WTC11 (cell line): Measurements from ENCODE around the gene ROBO1. TPM values are rescaled to one million over a fixed set of nuclear protein-coding genes. Genes with fewer than 3 reads are reported as not detected.
A peak's percentile ranks its signal among the peaks of the same experiment; 100 is the strongest.

ENCODE experiments used
- ATAC-seq: fragments of 200-7000 bp; cut with Tn5 transposase; 2 replicates; pipeline ENCODE4 v1.10.0; 2021; ENCODE audit warnings: mild to moderate bottlenecking, moderate library complexity
- CTCF ChIA-PET: fragments of 300-600 bp; sonication (Branson Sonifier 250); formaldehyde crosslinking; loops from one replicate; lab custom pipeline; 2021; ENCODE audit warnings: antibody characterized with exemption; lab: Charles Lee
- POLR2A ChIA-PET: fragments of 350-600 bp; sonication (Branson Sonifier 250); formaldehyde crosslinking; loops from one replicate; lab custom pipeline; 2021; ENCODE audit warnings: antibody characterized with exemption; lab: Charles Lee
- DNase-seq: peaks from one replicate; pipeline ENCODE4 v3.0.0; 2021; ENCODE audit warnings: low spot score
- H3K27ac Mint-ChIP-seq: 2 replicates; pipeline ENCODE4 v1.8.0; 2021; ENCODE audit warnings: mixed read lengths
- H3K27me3 Mint-ChIP-seq: 2 replicates; pipeline ENCODE4 v1.8.0; 2021; ENCODE audit warnings: low read depth, mild to moderate bottlenecking, moderate library complexity, mixed read lengths
- H3K36me3 Mint-ChIP-seq: 2 replicates; pipeline ENCODE4 v1.8.0; 2021; ENCODE audit warnings: mixed read lengths
- H3K4me1 Mint-ChIP-seq: 2 replicates; pipeline ENCODE4 v1.8.0; 2022; ENCODE audit warnings: mixed read lengths
- H3K4me3 Mint-ChIP-seq: 2 replicates; pipeline ENCODE4 v1.8.0; 2021; ENCODE audit warnings: mild to moderate bottlenecking, moderate library complexity, mixed read lengths
- H3K9me3 Mint-ChIP-seq: 2 replicates; pipeline ENCODE4 v1.8.0; 2021; ENCODE audit warnings: mixed read lengths
- ATF1 ChIP-seq: sonication (generic); formaldehyde crosslinking; IDR thresholded peaks from 2 replicates; pipeline ENCODE4 v1.8.1; 2023; ENCODE audit warnings: mild to moderate bottlenecking, moderate library complexity, missing genetic modification reagents
- ATF3 ChIP-seq: sonication (generic); formaldehyde crosslinking; conservative IDR thresholded peaks from 2 replicates; pipeline ENCODE4 v1.8.1; 2022; ENCODE audit warnings: mild to moderate bottlenecking, missing genetic modification reagents
- CREB1 ChIP-seq: sonication (generic); formaldehyde crosslinking; IDR thresholded peaks from 2 replicates; pipeline ENCODE4 v1.8.0; 2023; ENCODE audit warnings: mild to moderate bottlenecking, missing genetic modification reagents
- E2F5 ChIP-seq: sonication (generic); formaldehyde crosslinking; IDR thresholded peaks from 2 replicates; pipeline ENCODE4 v1.8.1; 2022; ENCODE audit warnings: mild to moderate bottlenecking, moderate library complexity, missing genetic modification reagents
- ELF4 ChIP-seq: sonication (generic); formaldehyde crosslinking; IDR thresholded peaks from 2 replicates; pipeline ENCODE4 v1.8.1; 2022; ENCODE audit warnings: low read depth, mild to moderate bottlenecking, moderate library complexity, missing genetic modification reagents
- ESRRA ChIP-seq: sonication (generic); formaldehyde crosslinking; IDR thresholded peaks from 2 replicates; pipeline ENCODE4 v1.8.1; 2022; ENCODE audit warnings: mild to moderate bottlenecking, missing genetic modification reagents, borderline replicate concordance
- FOXJ3 ChIP-seq: sonication (generic); formaldehyde crosslinking; IDR thresholded peaks from 2 replicates; pipeline ENCODE4 v1.9.0; 2021; ENCODE audit warnings: missing genetic modification reagents, mild to moderate bottlenecking, borderline replicate concordance
- FOXK1 ChIP-seq: sonication (generic); formaldehyde crosslinking; IDR thresholded peaks from 2 replicates; pipeline ENCODE4 v1.8.0; 2022; ENCODE audit warnings: mild to moderate bottlenecking, moderate library complexity, missing genetic modification reagents
- JAZF1 ChIP-seq: fragments of 250-450 bp; sonication (Bioruptor Pico); IDR thresholded peaks from 2 replicates; pipeline ENCODE4 v1.9.0; 2021; ENCODE audit warnings: moderate library complexity, mild to moderate bottlenecking, inconsistent platforms
- JUN ChIP-seq: sonication (generic); formaldehyde crosslinking; IDR thresholded peaks from 2 replicates; pipeline ENCODE4 v1.8.0; 2023; ENCODE audit warnings: mild to moderate bottlenecking, missing genetic modification reagents
- MLX ChIP-seq: sonication (generic); formaldehyde crosslinking; IDR thresholded peaks from 2 replicates; pipeline ENCODE4 v1.8.1; 2023; ENCODE audit warnings: mild to moderate bottlenecking, missing genetic modification reagents, moderate library complexity
- MYBL2 ChIP-seq: sonication (generic); formaldehyde crosslinking; IDR thresholded peaks from 2 replicates; pipeline ENCODE4 v1.8.1; 2023; ENCODE audit warnings: mild to moderate bottlenecking, moderate library complexity, missing genetic modification reagents
- USF2 ChIP-seq: sonication (generic); formaldehyde crosslinking; IDR thresholded peaks from 2 replicates; pipeline ENCODE4 v1.8.1; 2023; ENCODE audit warnings: mild to moderate bottlenecking, missing genetic modification reagents, moderate library complexity
- ZBTB21 ChIP-seq: sonication (generic); formaldehyde crosslinking; IDR thresholded peaks from 2 replicates; pipeline ENCODE4 v1.8.1; 2023; ENCODE audit warnings: mild to moderate bottlenecking, missing genetic modification reagents, borderline replicate concordance
- ZNF121 ChIP-seq: sonication (generic); formaldehyde crosslinking; IDR thresholded peaks from 2 replicates; pipeline ENCODE4 v1.8.0; 2023; ENCODE audit warnings: missing genetic modification reagents
- ZNF317 ChIP-seq: sonication (generic); formaldehyde crosslinking; IDR thresholded peaks from 2 replicates; pipeline ENCODE4 v1.8.1; 2023; ENCODE audit warnings: low read depth, mild to moderate bottlenecking, moderate library complexity, missing genetic modification reagents, borderline replicate concordance
- ZNF416 ChIP-seq: fragments of 250-450 bp; sonication (Bioruptor Pico); IDR thresholded peaks from 2 replicates; pipeline ENCODE4 v1.9.0; 2021; ENCODE audit warnings: mild to moderate bottlenecking, inconsistent platforms
- ZNF423 ChIP-seq: fragments of 250-450 bp; sonication (Bioruptor Pico); IDR thresholded peaks from 2 replicates; pipeline ENCODE4 v2.1.2; 2022; ENCODE audit warnings: mild to moderate bottlenecking, moderate library complexity
- ZNF671 ChIP-seq: fragments of 250-450 bp; sonication (Bioruptor Pico); IDR thresholded peaks from 2 replicates; pipeline ENCODE4 v1.8.0; 2021; ENCODE audit warnings: mild to moderate bottlenecking
- total RNA-seq: library from RNA; stranded (reverse); gene quantifications from 3 replicates; pipeline ENCODE4 v1.2.3, GENCODE V29; 2021
- TF ChIP-seq, protein P1 (sequence below): fragments of 250-450 bp; sonication (Bioruptor Pico); IDR thresholded peaks from 2 replicates; pipeline ENCODE4 v1.9.0; 2021; ENCODE audit warnings: moderate library complexity, mild to moderate bottlenecking, inconsistent platforms, borderline replicate concordance
- TF ChIP-seq, protein P2 (sequence below): sonication (generic); formaldehyde crosslinking; IDR thresholded peaks from 2 replicates; pipeline ENCODE4 v1.8.1; 2023; ENCODE audit warnings: mild to moderate bottlenecking, moderate library complexity, missing genetic modification reagents

ROBO1 gene
- total RNA-seq, 1 experiment from 2014 or later: 90.9 TPM

DNA sequence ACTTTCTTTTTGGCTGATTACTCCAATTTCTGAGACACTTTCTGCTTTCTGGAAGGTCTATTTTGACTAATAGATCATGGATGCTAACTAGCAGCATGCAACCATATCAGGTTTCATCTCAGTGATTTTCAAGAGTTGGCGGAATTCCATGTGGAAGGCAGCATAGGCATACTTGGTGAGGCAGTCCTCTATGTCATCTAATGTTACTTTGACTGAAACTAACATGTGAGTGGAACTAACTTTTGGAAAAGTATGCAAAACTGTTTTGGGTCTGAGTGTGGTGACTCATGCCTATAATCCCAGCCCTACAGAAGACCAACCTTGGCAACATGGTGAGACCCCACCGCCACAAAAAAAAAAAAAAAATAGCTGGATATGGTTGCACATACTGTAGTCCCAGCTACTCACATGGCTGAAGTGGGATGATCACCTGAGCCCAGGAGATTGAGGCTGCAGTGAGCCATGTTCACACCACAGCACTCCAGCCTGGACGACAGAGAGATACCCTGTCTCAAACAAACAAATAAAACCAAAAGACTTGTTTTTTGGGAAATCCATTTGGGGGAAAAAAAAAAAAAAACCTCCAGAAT, 1033.7 kb downstream of the ROBO1 start (continued):
- no peak for TF ChIP-seq E2F5 (CRISPR knock-in tag)

GRCh38 chr3:78732893-78733292, 1034.9 kb downstream of the ROBO1 start:
- no peak for ATAC-seq
- no peaks in the 10 kb centered on the region for H3K9me3 Mint-ChIP-seq
- CTCF ChIA-PET: interaction anchor here (0.9 kb wide), 1 partner anchor 8 kb away, joined by 4 read pairs; no protein-coding TSS in a partner anchor
- DNase-seq: no peak
- no peak overlapping the region for H3K27ac Mint-ChIP-seq
- H3K36me3 Mint-ChIP-seq: no peaks in the 10 kb centered on the region
- TF ChIP-seq JUN (CRISPR knock-in tag) (no peak), ZNF423 (CRISPR knock-in tag) (no peak)
- POLR2A ChIA-PET: no interaction called here
- no peak overlapping the region for H3K4me3 Mint-ChIP-seq
- H3K4me1 Mint-ChIP-seq: peaks cover 55% of the 10 kb centered on the region
- no peaks in the 10 kb centered on the region for H3K27me3 Mint-ChIP-seq

DNA sequence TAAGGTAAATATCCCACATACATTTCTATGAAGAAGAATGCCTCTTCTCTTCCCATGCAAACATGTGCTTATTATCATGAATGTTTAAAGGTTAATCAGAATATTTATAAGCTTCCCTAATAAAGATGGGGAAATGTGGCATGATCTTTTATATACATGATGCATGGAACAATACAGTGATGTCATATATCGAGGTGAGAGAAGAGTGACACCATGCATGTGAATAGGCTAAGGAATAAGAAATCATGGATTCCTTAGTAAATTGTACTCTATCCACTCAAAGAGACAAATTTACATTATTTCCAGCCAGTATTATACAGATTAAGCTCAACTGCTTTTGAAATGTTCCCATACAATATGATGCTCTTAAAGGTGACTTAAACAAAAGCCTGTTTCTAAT, 1035.3 kb downstream of the ROBO1 start:
- no peak overlapping the region for H3K27ac Mint-ChIP-seq
- H3K27me3 Mint-ChIP-seq: no peaks in the 10 kb centered on the region
- no peak for ATAC-seq
- POLR2A ChIA-PET: no interaction called here
- no peaks in the 10 kb centered on the region for H3K9me3 Mint-ChIP-seq
- DNase-seq: no peak
- H3K36me3 Mint-ChIP-seq: no peaks in the 10 kb centered on the region
- peaks cover 53% of the 10 kb centered on the region for H3K4me1 Mint-ChIP-seq
- no peak overlapping the region for H3K4me3 Mint-ChIP-seq
- CTCF ChIA-PET: interaction anchor here (0.9 kb wide), 1 partner anchor 9 kb away, joined by 4 read pairs; no protein-coding TSS in a partner anchor
- TF ChIP-seq ESRRA: no peak
- TF ChIP-seq ZNF416 (CRISPR knock-in tag): no peak
- TF ChIP-seq CREB1 (CRISPR knock-in tag): no peak
- TF ChIP-seq ZBTB21 (CRISPR knock-in tag): no peak
- TF ChIP-seq ZNF121 (CRISPR knock-in tag): no peak
- no peak for TF ChIP-seq MYBL2 (CRISPR knock-in tag)
- TF ChIP-seq ZNF671 (CRISPR knock-in tag): no peak
- TF ChIP-seq, protein P1, sequence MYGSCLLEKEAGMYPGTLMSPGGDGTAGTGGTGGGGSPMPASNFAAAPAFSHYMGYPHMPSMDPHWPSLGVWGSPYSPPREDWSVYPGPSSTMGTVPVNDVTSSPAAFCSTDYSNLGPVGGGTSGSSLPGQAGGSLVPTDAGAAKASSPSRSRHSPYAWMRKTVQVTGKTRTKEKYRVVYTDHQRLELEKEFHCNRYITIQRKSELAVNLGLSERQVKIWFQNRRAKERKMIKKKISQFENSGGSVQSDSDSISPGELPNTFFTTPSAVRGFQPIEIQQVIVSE: no peak
- TF ChIP-seq, protein P2, sequence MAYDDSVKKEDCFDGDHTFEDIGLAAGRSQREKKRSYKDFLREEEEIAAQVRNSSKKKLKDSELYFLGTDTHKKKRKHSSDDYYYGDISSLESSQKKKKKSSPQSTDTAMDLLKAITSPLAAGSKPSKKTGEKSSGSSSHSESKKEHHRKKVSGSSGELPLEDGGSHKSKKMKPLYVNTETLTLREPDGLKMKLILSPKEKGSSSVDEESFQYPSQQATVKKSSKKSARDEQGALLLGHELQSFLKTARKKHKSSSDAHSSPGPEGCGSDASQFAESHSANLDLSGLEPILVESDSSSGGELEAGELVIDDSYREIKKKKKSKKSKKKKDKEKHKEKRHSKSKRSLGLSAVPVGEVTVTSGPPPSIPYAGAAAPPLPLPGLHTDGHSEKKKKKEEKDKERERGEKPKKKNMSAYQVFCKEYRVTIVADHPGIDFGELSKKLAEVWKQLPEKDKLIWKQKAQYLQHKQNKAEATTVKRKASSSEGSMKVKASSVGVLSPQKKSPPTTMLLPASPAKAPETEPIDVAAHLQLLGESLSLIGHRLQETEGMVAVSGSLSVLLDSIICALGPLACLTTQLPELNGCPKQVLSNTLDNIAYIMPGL (CRISPR knock-in tag): no peak
- no peak for TF ChIP-seq FOXJ3

GRCh38 chr3:78729946-78730345, 1037.9 kb downstream of the ROBO1 start:
- ChIA-PET POLR2A (no interaction called here), CTCF (interaction anchor here (1.1 to 1.4 kb wide), 3 partner anchors 11 to 248 kb away, joined by 3 to 6 read pairs (median 4); no protein-coding TSS in a partner anchor)
- peak overlapping the region; percentile 89; the same call in 1 of the 2 replicates for H3K27ac Mint-ChIP-seq
- no peak for DNase-seq
- no peaks in the 10 kb centered on the region for H3K36me3 Mint-ChIP-seq
- H3K27me3 Mint-ChIP-seq: no peaks in the 10 kb centered on the region
- no peak for ATAC-seq
- no peak for TF ChIP-seq MLX
- TF ChIP-seq ZNF423 (CRISPR knock-in tag): no peak
- TF ChIP-seq JUN (CRISPR knock-in tag): no peak
- TF ChIP-seq ATF1 (CRISPR knock-in tag): no peak
- no peak for TF ChIP-seq ZNF317 (CRISPR knock-in tag)
- TF ChIP-seq ZNF416 (CRISPR knock-in tag): no peak
- no peak for TF ChIP-seq ESRRA
- no peak for TF ChIP-seq ATF3
- TF ChIP-seq ELF4 (CRISPR knock-in tag): no peak
- TF ChIP-seq ZNF121 (CRISPR knock-in tag): no peak
- TF ChIP-seq JAZF1 (CRISPR knock-in tag): no peak
- no peak for TF ChIP-seq FOXK1
- TF ChIP-seq, protein P2 (CRISPR knock-in tag): no peak
- no peak for TF ChIP-seq USF2 (CRISPR knock-in tag)
- H3K4me3 Mint-ChIP-seq: no peak overlapping the region
- peaks cover 61% of the 10 kb centered on the region for H3K4me1 Mint-ChIP-seq
- H3K9me3 Mint-ChIP-seq: no peaks in the 10 kb centered on the region
